GM23248 (cell line): ENCODE data around the gene AFF3.

ENCODE experiments used
- EZH2 ChIP-seq: fragments of 200-600 bp; sonication (generic); IDR thresholded peaks from 2 replicates; pipeline ENCODE4 v1.6.1; 2018; ENCODE audit warnings: antibody characterized with exemption, mild to moderate bottlenecking; ENCODE audit not compliant: insufficient read depth, poor library complexity, severe bottlenecking
- EZH2phosphoT487 ChIP-seq: fragments of 200-600 bp; sonication (generic); IDR thresholded peaks from 2 replicates; pipeline ENCODE4 v1.6.1; 2018; ENCODE audit warnings: antibody characterized with exemption, moderate library complexity, mild to moderate bottlenecking, low read depth; ENCODE audit not compliant: insufficient read depth

DNA sequence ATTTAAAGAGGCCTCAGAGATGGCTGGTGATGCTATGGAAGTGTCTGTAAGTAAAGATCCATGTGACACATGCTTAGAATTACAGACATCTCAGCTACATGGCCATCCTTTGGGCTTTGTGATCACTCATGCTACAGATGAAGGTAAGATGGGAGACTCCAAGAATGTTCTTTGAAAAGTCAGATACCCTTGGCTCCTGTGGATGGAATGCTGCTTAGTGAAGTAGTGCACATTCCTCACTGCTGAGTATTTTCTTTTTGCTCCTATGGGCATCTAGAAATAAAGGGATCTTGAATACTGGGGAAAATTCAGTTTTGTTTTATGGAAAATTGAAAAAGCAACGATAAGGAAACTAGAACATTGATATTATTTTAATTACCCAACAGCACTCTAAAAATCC is 597.3 kb downstream of the AFF3 start:
- TF ChIP-seq EZH2 (no peak), EZH2phosphoT487 (no peak)
